IPS-15b (cell line): Measurements from ENCODE around the gene BRAF.
"Not testable (repeated sequence)": the region's sequence is repeated elsewhere in the genome, so short reads cannot be mapped to it uniquely, and the experiment has no call there.

Source experiments
- H3K27me3 ChIP-seq: one replicate; pipeline ENCODE4 v1.6.1; 2013; ENCODE audit warnings: low read length; ENCODE audit not compliant: control insufficient read depth, insufficient read depth
- H3K36me3 ChIP-seq: one replicate; pipeline ENCODE4 v1.6.1; 2013; ENCODE audit warnings: low read length; ENCODE audit not compliant: control insufficient read depth, insufficient read depth
- H3K4me1 ChIP-seq: one replicate; pipeline ENCODE4 v1.6.1; 2013; ENCODE audit warnings: mild to moderate bottlenecking, low read length; ENCODE audit not compliant: control insufficient read depth, insufficient read depth
- H3K4me3 ChIP-seq: one replicate; pipeline ENCODE4 v1.5.1; 2013; ENCODE audit warnings: low read depth, low read length
- H3K9ac ChIP-seq: one replicate; pipeline ENCODE4 v1.6.1; 2013; ENCODE audit warnings: low read depth, mild to moderate bottlenecking, low read length
- H3K9me3 ChIP-seq: one replicate; pipeline ENCODE4 v1.6.1; 2013; ENCODE audit warnings: mild to moderate bottlenecking, low read length; ENCODE audit not compliant: control insufficient read depth, insufficient read depth

BRAF gene

GRCh38 chr7:140674899-140675701 lies 249.6 kb downstream of the BRAF start:
- H3K36me3 ChIP-seq: peaks cover 6% of the 10 kb centered on the region
- H3K9ac ChIP-seq: no peak overlapping the region
- no peaks in the 10 kb centered on the region for H3K9me3 ChIP-seq
- H3K27me3 ChIP-seq: peaks cover 4% of the 10 kb centered on the region
- H3K4me3 ChIP-seq: no peak overlapping the region
- H3K4me1 ChIP-seq: peaks cover 2% of the 10 kb centered on the region

DNA sequence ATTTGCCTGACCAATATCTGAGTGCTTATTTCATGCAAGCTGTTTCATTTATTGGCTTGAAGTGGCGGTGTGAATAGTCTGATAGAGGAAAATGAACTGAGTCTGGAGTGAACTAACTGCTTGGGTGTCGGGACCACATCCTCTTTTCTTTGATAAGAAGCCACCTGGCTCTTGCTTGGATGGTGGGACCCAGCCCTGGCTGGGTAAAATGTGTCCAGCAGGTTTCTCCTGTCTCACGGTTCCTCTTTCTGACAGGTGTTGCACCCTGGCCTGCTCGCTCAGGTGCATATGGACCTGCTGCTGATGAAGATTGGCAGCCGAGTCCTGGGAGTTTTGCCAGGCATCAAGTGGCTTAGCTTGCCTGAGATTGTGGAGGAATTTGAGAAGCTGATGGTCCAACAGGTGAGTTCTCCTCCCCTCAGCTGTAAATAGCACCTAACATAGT lies 250.4 kb downstream of the BRAF start:
- no peaks in the 10 kb centered on the region for H3K9me3 ChIP-seq
- H3K4me1 ChIP-seq: peaks cover 2% of the 10 kb centered on the region
- no peak overlapping the region for H3K9ac ChIP-seq
- no peak overlapping the region for H3K4me3 ChIP-seq
- peaks cover 4% of the 10 kb centered on the region for H3K27me3 ChIP-seq
- peaks cover 6% of the 10 kb centered on the region for H3K36me3 ChIP-seq

DNA sequence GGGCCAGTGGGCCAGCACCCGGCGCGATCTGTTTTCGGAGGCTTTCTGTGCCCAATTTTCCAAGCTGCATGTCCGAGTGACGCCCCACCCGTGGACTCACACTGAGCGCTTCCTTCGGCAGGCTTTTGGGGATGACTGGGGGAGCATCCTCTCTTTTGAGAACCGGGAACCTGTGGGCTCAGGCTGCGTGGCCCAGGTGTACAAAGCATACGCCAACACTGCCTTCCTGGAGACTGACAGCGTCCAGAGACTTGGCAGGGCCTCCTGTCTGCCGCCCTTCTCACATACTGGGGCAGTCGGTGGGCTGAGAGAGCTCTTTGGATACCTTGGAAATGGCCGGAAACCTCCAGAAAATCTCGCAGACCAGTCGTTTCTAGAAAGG lies 251.0 kb downstream of the BRAF start:
- Histone ChIP-seq H3K9ac (no peak overlapping the region), H3K4me3 (peak overlapping the region; percentile 79)

DNA sequence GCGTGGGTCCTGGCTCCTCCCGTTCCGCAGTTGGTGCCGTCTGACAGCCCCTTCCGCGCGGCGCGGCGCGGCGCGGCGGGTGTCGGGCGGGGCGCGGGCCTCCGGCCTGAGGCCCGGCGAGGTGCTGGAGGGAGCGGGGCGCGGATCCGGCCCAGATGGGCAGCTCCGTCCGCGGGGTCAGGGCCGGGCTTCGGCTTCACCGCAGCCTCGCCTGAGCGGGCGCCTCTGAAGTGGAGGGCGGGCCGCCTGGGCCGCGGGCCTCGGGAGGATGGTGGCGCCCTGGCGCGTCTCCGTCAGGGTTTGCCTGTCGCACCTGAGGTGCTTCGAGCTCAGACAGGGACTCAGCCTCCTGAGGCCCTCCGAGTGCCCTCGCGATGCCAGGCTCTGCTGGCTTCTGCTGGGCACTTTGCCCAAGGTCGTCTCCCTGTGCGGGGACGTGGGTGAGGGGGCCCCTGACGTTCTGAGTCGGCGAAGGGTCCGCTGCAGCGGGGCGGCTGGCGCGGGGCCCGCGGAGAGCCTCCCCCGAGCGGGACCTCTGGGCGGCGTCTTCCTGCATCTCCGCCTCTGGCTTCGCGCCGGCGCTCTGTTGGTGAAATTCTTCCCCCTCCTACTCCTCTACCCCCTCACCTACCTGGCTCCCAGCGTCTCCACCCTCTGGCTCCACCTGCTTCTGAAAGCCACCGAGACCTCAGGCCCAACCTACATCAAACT lies 251.5 kb downstream of the BRAF start:
- Histone ChIP-seq H3K9ac (peak overlapping the region; percentile 79), H3K27me3 (peaks cover 4% of the 10 kb centered on the region), H3K9me3 (no peaks in the 10 kb centered on the region), H3K4me3 (peak overlapping the region; percentile 79), H3K36me3 (peaks cover 1% of the 10 kb centered on the region), H3K4me1 (peaks cover 2% of the 10 kb centered on the region)

More for the DNA sequence above, 251.0 kb downstream of the BRAF start:
- H3K9me3 ChIP-seq: no peaks in the 10 kb centered on the region
- H3K36me3 ChIP-seq: peaks cover 3% of the 10 kb centered on the region
- H3K27me3 ChIP-seq: peaks cover 4% of the 10 kb centered on the region
- H3K4me1 ChIP-seq: peaks cover 2% of the 10 kb centered on the region

DNA sequence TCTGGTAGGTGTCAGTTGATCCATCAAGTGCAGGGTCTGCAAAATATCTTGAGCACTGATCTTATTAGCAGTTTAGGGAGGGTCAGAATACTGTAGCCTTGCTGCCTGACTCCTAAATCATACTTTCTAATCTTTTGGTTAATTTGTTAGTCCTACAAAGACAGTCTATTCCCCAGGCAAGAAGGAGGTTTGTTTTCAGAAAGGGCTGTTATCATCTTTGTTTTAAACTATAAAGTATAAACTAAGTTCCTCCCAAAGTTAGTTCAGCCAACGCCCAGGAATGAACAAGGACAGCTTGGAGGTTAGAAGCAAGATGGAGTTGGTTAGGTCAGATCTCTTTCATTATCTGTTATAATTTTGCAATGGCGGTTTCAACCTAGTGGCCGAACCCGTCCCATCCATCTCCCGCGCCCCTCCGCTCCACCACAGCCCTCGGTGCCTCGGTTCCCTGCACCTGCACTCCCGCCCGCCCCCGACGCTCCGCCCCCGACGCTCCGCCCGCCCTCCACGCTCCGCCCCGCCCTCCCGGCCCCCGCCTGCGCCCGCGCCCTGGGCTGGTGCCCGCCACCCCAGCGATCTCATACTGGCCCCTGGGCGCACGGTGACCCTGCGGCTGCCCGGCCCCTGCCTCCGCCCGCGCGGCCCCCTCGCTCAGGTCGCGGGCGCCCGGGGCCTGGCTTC lies 252.2 kb downstream of the BRAF start, which contains the start of gene ADCK2:
Gene ADCK2 (plus strand): TSS at position 564 of the 681 bp plus-strand sequence. CDS start 386 bp downstream, outside the sequence.
- Histone ChIP-seq H3K4me1 (peaks cover 2% of the 10 kb centered on the region), H3K9me3 (no peaks in the 10 kb centered on the region), H3K36me3 (no peaks in the 10 kb centered on the region), H3K9ac (peak within 1 kb of the TSS; percentile 79), H3K27me3 (peaks cover 4% of the 10 kb centered on the region), H3K4me3 (peak within 1 kb of the TSS; percentile 79)

- H3K9me3 ChIP-seq: no peaks in the 10 kb centered on the region
- H3K4me3 ChIP-seq: peak overlapping the region; percentile 28
- no peak overlapping the region for H3K9ac ChIP-seq
- H3K27me3 ChIP-seq: peaks cover 4% of the 10 kb centered on the region
- H3K36me3 ChIP-seq: no peaks in the 10 kb centered on the region
- H3K4me1 ChIP-seq: peaks cover 2% of the 10 kb centered on the region
These were observed 252.8 kb downstream of the BRAF start for GRCh38 chr7:140671966-140672365.

- Histone ChIP-seq H3K27me3 (peaks cover 4% of the 10 kb centered on the region), H3K4me1 (peaks cover under 1% of the 10 kb centered on the region), H3K9ac (no peak overlapping the region), H3K9me3 (no peaks in the 10 kb centered on the region), H3K36me3 (no peaks in the 10 kb centered on the region), H3K4me3 (no peak overlapping the region)
These were observed 254.3 kb downstream of the BRAF start for GRCh38 chr7:140670343-140670935.

DNA sequence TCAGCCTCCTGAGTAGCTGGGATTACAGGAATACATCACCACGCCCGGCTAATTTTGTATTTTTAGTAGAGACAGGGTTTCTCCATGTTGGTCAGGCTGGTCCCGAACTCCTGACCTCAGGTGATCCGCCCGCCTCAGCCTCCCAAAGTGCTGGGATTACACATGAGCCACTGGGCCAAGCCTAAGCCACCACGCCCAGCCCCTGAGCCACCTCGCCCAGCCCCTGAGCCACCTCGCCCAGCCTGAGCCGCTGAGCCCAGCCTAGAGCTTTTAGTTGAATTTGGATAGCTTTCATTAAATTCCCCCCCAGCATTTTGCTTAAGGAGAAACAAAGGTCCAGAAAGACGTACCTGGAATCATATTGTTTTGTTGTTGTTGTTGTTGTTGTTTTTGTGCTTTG lies 254.9 kb downstream of the BRAF start:
- not testable (repeated sequence) for H3K36me3 ChIP-seq

GRCh38 chr7:140669352-140669751 lies 255.4 kb downstream of the BRAF start:
- H3K27me3 ChIP-seq: peaks cover 4% of the 10 kb centered on the region
- no peak overlapping the region for H3K9ac ChIP-seq
- H3K36me3 ChIP-seq: no peaks in the 10 kb centered on the region
- no peak overlapping the region for H3K4me3 ChIP-seq
- H3K9me3 ChIP-seq: no peaks in the 10 kb centered on the region
- H3K4me1 ChIP-seq: no peaks in the 10 kb centered on the region

More for the DNA sequence above, 254.9 kb downstream of the BRAF start:
- H3K9ac ChIP-seq, H3K4me3 ChIP-seq, H3K27me3 ChIP-seq, H3K9me3 ChIP-seq, H3K4me1 ChIP-seq: not testable (repeated sequence)
